OCI-LY1 (cell line): ENCODE measurements around the gene RAB5IF.

Experiments used
- H2AFZ ChIP-seq: fragments of 200-600 bp; sonication (generic), shearing (Covaris generic); 2 replicates; pipeline ENCODE4 v1.6.0; 2014; ENCODE audit warnings: antibody characterized with exemption, mild to moderate bottlenecking, low read length
- H3F3A ChIP-seq: fragments of 200-600 bp; sonication (generic), shearing (Covaris generic); 2 replicates; pipeline ENCODE4 v1.6.0; 2014; ENCODE audit warnings: mild to moderate bottlenecking, antibody characterized with exemption, low read length, moderate library complexity; ENCODE audit not compliant: insufficient read depth
- H3K27ac ChIP-seq: fragments of 200-600 bp; sonication (generic); 2 replicates; pipeline ENCODE4 v1.5.1; 2014; ENCODE audit warnings: low read length, mixed run types, mild to moderate bottlenecking, low read depth; ENCODE audit not compliant: poor library complexity, severe bottlenecking
- H3K27me3 ChIP-seq: fragments of 200-600 bp; sonication (generic); 2 replicates; pipeline ENCODE4 v1.6.0; 2014; ENCODE audit warnings: antibody characterized with exemption, mild to moderate bottlenecking, low read length, moderate library complexity; ENCODE audit not compliant: insufficient read depth
- H3K36me3 ChIP-seq: fragments of 200-600 bp; sonication (generic); 2 replicates; pipeline ENCODE4 v1.6.1; 2014; ENCODE audit warnings: mild to moderate bottlenecking, antibody characterized with exemption, low read length, moderate library complexity, mixed read lengths; ENCODE audit not compliant: insufficient read depth
- H3K4me1 ChIP-seq: fragments of 200-600 bp; sonication (generic); 2 replicates; pipeline ENCODE4 v1.5.1; 2014; ENCODE audit warnings: mild to moderate bottlenecking, low read length, moderate library complexity; ENCODE audit not compliant: insufficient read depth, severe bottlenecking
- H3K4me2 ChIP-seq: fragments of 200-600 bp; sonication (generic), shearing (Covaris generic); 2 replicates; pipeline ENCODE4 v1.6.1; 2014; ENCODE audit warnings: low read length
- H3K4me3 ChIP-seq: fragments of 200-600 bp; sonication (generic); 2 replicates; pipeline ENCODE4 v1.5.1; 2014; ENCODE audit warnings: low read length, low read depth, mild to moderate bottlenecking, mixed read lengths; ENCODE audit not compliant: poor library complexity, severe bottlenecking
- H3K79me2 ChIP-seq: fragments of 200-600 bp; shearing (Covaris generic); 2 replicates; pipeline ENCODE4 v1.6.1; 2016; ENCODE audit warnings: mixed run types, low read length, mixed read lengths; ENCODE audit not compliant: insufficient read depth
- H3K9ac ChIP-seq: fragments of 200-600 bp; sonication (generic), shearing (Covaris generic); 2 replicates; pipeline ENCODE4 v1.6.1; 2014; ENCODE audit warnings: mild to moderate bottlenecking, low read length, mixed read lengths
- H3K9me2 ChIP-seq: fragments of 200-600 bp; sonication (generic), shearing (Covaris generic); 2 replicates; pipeline ENCODE4 v1.6.1; 2014; ENCODE audit warnings: low read depth, mild to moderate bottlenecking, low read length, mixed read lengths
- H3K9me3 ChIP-seq: fragments of 200-600 bp; shearing (Covaris generic); 2 replicates; pipeline ENCODE4 v1.6.1; 2014; ENCODE audit warnings: low read length, mixed read lengths
- H4K20me1 ChIP-seq: fragments of 200-600 bp; sonication (generic), shearing (Covaris generic); 2 replicates; pipeline ENCODE4 v1.6.0; 2016; ENCODE audit warnings: mild to moderate bottlenecking, low read length; ENCODE audit not compliant: insufficient read depth
- EZH2 ChIP-seq: fragments of 200-600 bp; sonication (generic), shearing (Covaris generic); IDR thresholded peaks from 2 replicates; pipeline ENCODE4 v1.8.0; 2017; ENCODE audit warnings: borderline replicate concordance, mixed run types, mild to moderate bottlenecking, antibody characterized with exemption, low read length, moderate library complexity, mixed read lengths
- TF ChIP-seq, protein P1 (sequence below): fragments of 200-600 bp; sonication (generic), shearing (Covaris generic); IDR thresholded peaks from 2 replicates; pipeline ENCODE4 v1.5.1; 2017; ENCODE audit warnings: mild to moderate bottlenecking, antibody characterized with exemption, low read length, moderate library complexity, mixed read lengths

The RAB5IF gene

DNA sequence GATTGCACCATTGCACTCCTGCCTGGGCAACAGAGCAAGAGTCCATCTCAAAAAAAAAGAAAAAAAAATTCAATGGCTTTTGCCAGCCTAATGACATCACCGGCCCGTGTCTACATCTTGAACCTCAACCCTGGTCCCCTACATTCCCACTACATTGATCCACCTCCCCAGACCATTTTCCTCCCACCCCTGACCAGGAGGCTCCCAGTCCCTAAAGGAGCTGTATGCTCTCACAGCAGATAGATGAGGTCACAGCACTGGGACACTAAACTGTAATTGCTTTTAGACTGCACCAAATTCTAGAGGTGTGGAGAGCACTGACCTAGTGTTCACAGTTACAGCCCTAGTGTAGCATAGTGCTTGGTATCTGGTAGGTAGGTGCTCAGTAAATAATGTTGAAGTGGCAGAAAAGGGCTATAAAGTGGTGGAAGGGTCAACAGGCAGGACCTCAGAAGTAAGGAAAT, 21.5 kb upstream of the RAB5IF start:
- no peaks in the 10 kb centered on the region for H4K20me1 ChIP-seq
- no peak overlapping the region for H2AFZ ChIP-seq
- H3K4me3 ChIP-seq: no peak overlapping the region
- H3K4me2 ChIP-seq: no peak overlapping the region
- no peak overlapping the region for H3K27ac ChIP-seq
- peaks cover 60% of the 10 kb centered on the region for H3K36me3 ChIP-seq
- no peaks in the 10 kb centered on the region for H3K79me2 ChIP-seq
- no peaks in the 10 kb centered on the region for H3K4me1 ChIP-seq
- no peaks in the 10 kb centered on the region; the same call in 1 of the 2 replicates for H3F3A ChIP-seq
- H3K27me3 ChIP-seq: no peaks in the 10 kb centered on the region
- no peaks in the 10 kb centered on the region for H3K9me3 ChIP-seq
- no peaks in the 10 kb centered on the region for H3K9me2 ChIP-seq
- TF ChIP-seq, protein P1, sequence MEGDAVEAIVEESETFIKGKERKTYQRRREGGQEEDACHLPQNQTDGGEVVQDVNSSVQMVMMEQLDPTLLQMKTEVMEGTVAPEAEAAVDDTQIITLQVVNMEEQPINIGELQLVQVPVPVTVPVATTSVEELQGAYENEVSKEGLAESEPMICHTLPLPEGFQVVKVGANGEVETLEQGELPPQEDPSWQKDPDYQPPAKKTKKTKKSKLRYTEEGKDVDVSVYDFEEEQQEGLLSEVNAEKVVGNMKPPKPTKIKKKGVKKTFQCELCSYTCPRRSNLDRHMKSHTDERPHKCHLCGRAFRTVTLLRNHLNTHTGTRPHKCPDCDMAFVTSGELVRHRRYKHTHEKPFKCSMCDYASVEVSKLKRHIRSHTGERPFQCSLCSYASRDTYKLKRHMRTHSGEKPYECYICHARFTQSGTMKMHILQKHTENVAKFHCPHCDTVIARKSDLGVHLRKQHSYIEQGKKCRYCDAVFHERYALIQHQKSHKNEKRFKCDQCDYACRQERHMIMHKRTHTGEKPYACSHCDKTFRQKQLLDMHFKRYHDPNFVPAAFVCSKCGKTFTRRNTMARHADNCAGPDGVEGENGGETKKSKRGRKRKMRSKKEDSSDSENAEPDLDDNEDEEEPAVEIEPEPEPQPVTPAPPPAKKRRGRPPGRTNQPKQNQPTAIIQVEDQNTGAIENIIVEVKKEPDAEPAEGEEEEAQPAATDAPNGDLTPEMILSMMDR: no peak
- no peak for TF ChIP-seq EZH2
- H3K9ac ChIP-seq: no peak overlapping the region

- no peak overlapping the region for H3K4me2 ChIP-seq
- no peak overlapping the region for H3K9ac ChIP-seq
- no peaks in the 10 kb centered on the region for H3K79me2 ChIP-seq
- peaks cover 54% of the 10 kb centered on the region for H3K36me3 ChIP-seq
- H3K27ac ChIP-seq: no peak overlapping the region
- no peaks in the 10 kb centered on the region for H3K9me2 ChIP-seq
- no peaks in the 10 kb centered on the region for H3K4me1 ChIP-seq
- H3K9me3 ChIP-seq: no peaks in the 10 kb centered on the region
- no peaks in the 10 kb centered on the region for H4K20me1 ChIP-seq
- no peaks in the 10 kb centered on the region; the same call in 1 of the 2 replicates for H3F3A ChIP-seq
- H2AFZ ChIP-seq: no peak overlapping the region
- H3K4me3 ChIP-seq: no peak overlapping the region
- TF ChIP-seq, protein P1: no peak
- no peak for TF ChIP-seq EZH2
- H3K27me3 ChIP-seq: no peaks in the 10 kb centered on the region
These were observed 20.0 kb upstream of the RAB5IF start for GRCh38 chr20:36585410-36586125.

- Histone ChIP-seq H3K36me3 (peaks cover 50% of the 10 kb centered on the region; the same call in 1 of the 2 replicates), H3K27ac (no peak overlapping the region)
These were observed 18.1 kb upstream of the RAB5IF start for GRCh38 chr20:36587388-36588070.

More at GRCh38 chr20:36587388-36588070, 18.1 kb upstream of the RAB5IF start:
- H3K27me3 ChIP-seq: no peaks in the 10 kb centered on the region
- H3K9me2 ChIP-seq: no peaks in the 10 kb centered on the region
- peaks cover 8% of the 10 kb centered on the region for H3K4me1 ChIP-seq
- no peaks in the 10 kb centered on the region for H3K9me3 ChIP-seq
- H4K20me1 ChIP-seq: no peaks in the 10 kb centered on the region
- H2AFZ ChIP-seq: no peak overlapping the region
- H3K4me3 ChIP-seq: no peak overlapping the region
- H3K79me2 ChIP-seq: no peaks in the 10 kb centered on the region
- no peaks in the 10 kb centered on the region; the same call in 1 of the 2 replicates for H3F3A ChIP-seq
- no peak overlapping the region for H3K9ac ChIP-seq
- no peak overlapping the region for H3K4me2 ChIP-seq
- TF ChIP-seq EZH2: no peak
- TF ChIP-seq, protein P1: no peak
